EL (cell line): Measurements from ENCODE around the gene DMRTA1.
"Not testable (repeated sequence)": the region's sequence is repeated elsewhere in the genome, so short reads cannot be mapped to it uniquely, and the experiment has no call there.

Experiments
- DNase-seq: peaks from one replicate; pipeline ENCODE4 v3.0.0-alpha.2; 2016

DMRTA1 gene

DNA sequence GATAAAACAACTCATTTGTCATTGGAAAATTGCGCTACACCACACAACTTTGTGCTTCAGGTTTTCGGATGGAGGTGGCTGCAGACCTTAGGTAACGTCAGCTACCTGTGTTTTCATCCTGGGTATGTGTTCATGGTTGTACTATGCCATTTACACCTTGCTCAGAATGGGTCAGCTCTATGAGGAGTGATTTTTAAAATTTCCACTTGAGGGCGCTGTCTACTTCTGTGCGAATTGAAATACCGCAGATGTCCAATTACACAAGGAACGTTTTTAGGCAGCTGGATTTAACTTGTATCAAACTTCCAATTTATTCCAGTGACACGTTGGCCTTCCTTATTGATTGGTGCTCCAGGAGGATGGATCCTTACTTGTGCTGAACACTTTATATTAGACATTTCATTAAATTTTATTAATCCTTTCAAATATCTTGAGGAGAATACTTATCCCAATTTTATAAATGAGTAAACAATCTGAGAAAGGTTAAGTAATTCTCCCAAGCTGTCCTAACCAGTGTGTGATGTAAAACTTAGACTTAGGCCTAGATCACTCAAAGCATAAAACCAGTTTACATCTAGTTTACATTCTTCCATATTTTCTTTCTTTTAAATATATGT, 23.4 kb downstream of the DMRTA1 start:
- peak; percentile 49 for DNase-seq

DNA sequence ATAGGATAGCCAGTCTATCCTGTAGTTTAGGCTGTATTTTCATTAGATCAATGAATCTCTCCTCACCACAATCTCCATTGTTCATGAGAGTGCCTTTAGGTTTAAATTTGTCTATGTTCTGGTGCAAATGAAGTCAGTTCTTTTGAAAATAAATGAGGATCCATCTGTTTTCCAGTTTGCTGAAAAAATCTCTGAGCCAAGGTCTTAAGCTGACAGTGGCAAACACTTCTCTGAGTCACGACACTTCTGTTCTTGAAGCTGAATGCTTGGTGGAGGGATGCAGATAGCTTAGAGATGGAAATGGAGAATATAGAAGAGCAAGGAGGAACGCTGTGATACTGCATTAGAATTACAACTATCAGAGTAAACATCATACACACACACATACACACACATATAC, 34.9 kb downstream of the DMRTA1 start:
- DNase-seq: no peak

DNA sequence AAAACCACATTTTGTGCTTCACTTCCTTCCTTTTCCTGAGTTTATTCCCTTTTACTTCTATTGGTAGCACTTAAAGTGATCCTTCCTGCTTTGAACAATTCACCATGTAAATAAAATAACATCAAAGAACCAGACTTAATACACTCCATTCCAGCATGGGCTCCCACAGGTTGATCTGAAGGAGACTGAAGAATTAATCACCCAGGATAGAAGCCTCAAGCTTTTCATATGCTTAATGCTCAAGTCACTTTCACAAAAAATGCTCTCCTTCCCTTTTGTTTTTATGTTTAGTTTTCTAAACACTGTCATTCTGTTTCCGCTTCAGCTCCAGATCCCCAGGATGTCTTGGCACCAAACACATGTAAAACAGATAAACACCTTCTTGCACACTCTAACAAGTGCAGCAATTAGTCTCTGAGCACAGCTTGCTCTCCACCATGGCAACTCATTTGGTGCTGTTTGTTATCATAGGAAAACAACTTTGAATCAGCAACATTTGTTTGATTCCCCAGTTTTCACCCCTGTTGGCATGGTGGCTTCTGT, 37.0 kb downstream of the DMRTA1 start:
- DNase-seq: no peak

DNA sequence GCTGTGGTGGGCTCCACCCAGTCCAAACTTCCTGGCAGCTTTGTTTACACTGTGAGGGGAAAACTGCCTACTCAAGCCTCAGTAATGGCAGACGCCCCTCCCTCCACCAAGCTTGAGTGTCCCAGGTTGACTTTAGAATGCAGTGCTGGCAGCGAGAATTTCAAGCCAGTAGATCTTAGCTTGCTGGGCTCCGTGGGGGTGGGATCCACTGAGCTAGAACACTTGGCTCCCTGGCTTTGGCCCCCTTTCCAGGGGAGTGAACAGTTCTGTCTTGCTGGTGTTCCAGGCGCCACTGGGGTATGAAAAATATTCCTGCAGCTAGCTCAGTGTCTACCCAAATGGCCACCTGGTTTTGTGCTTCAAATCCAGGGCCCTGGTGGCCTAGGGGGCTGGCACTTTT, 49.6 kb downstream of the DMRTA1 start:
- not testable (repeated sequence) for DNase-seq
